K562 (cell line): Measurements from ENCODE around the gene CCDC82. TPM values are rescaled to one million over a fixed set of nuclear protein-coding genes. Genes with fewer than 3 reads are reported as not detected.

Source experiments
- ATAC-seq: fragments of 200-7000 bp; cut with Tn5 transposase; 3 replicates; pipeline ENCODE4 v1.9.1; 2020; ENCODE audit warnings: moderate library complexity
- BruUV-seq: library from RNA; stranded (reverse); fragments of 400-500 nt; replicated peaks from 2 replicates; lab custom pipeline; 2021; lab: Mats Ljungman, UMichigan
- CTCF ChIA-PET: fragments of 300-600 bp; formaldehyde crosslinking; extraction: SDS; loops from one replicate; lab custom pipeline; 2021; ENCODE audit warnings: low intra/inter-chr PET ratio; lab: Yijun Ruan, JAX
- POLR2A ChIA-PET: fragments of 300-600, 350-650 bp; sonication (Branson Sonifier 250); formaldehyde crosslinking; extraction: SDS; loops from one replicate; lab custom pipeline; 2021; ENCODE audit warnings: antibody characterized with exemption, inconsistent platforms; lab: Yijun Ruan, JAX
- DNase-seq, 4 experiments: peaks; one replicate each; pipeline versions ENCODE4 v3.0.0 to v3.0.0-alpha.2; 2011 to 2018; ENCODE audit warnings: low spot score in 3 of 4, mixed read lengths in 3 of 4; ENCODE audit errors: extremely low read depth in 1 of 4
- FAIRE-seq: peaks from 2 replicates; lab custom pipeline; 2011; peaks lifted over from hg19 to GRCh38; lab: Jason Lieb, UNC
- H2AFZ ChIP-seq: 2 replicates; pipeline ENCODE4 v1.6.0; 2011; ENCODE audit warnings: low read depth, low read length, control low read depth, inconsistent platforms
- H3K27ac ChIP-seq: fragments of 200-600 bp; 3 replicates; pipeline ENCODE4 v1.8.0; 2011; ENCODE audit warnings: low read depth, mild to moderate bottlenecking, control low read depth, inconsistent platforms, low read length, moderate library complexity, mixed read lengths; ENCODE audit errors: extremely low read depth
- H3K27me3 ChIP-seq, 2 experiments: fragments of 300-600 bp in 1 of 2; 2 replicates in 1 of 2; 3 replicates in 1 of 2; pipeline versions ENCODE4 v1.6.0 to v1.8.0; 2011; ENCODE audit warnings: inconsistent platforms in 2 of 2, low read length in 2 of 2, mild to moderate bottlenecking in 1 of 2, mixed read lengths in 1 of 2, moderate library complexity in 1 of 2; ENCODE audit not compliant: control insufficient read depth in 2 of 2, insufficient read depth in 2 of 2
- H3K36me3 ChIP-seq: fragments of 300-600 bp; 3 replicates; pipeline ENCODE4 v1.8.0; 2011; ENCODE audit warnings: mild to moderate bottlenecking, low read length, inconsistent platforms; ENCODE audit not compliant: control insufficient read depth, insufficient read depth
- H3K4me1 ChIP-seq, 2 experiments: fragments of 200-600 bp in 1 of 2; replicated peaks in 1 of 2; 2 replicates in 1 of 2; 3 replicates in 1 of 2; pipeline versions ENCODE4 v1.5.1 to v1.8.0; 2011; ENCODE audit warnings: inconsistent platforms in 2 of 2, low read length in 2 of 2, mild to moderate bottlenecking in 1 of 2, mixed read lengths in 1 of 2, moderate library complexity in 1 of 2; ENCODE audit not compliant: control insufficient read depth in 2 of 2, insufficient read depth in 2 of 2
- H3K4me2 ChIP-seq: 2 replicates; pipeline ENCODE4 v1.6.1; 2011; ENCODE audit warnings: low read length, control low read depth, inconsistent platforms, mixed read lengths; ENCODE audit not compliant: insufficient read depth
- H3K4me3 ChIP-seq: fragments of 200-600 bp; sonication (generic), shearing (Covaris generic); 2 replicates; pipeline ENCODE4 v1.5.1; 2016; ENCODE audit warnings: control low read depth, inconsistent platforms
- H3K79me2 ChIP-seq: fragments of 200-600 bp; 3 replicates; pipeline ENCODE4 v1.8.0; 2011; ENCODE audit warnings: low read length, inconsistent platforms; ENCODE audit not compliant: control insufficient read depth, insufficient read depth
- H3K9ac ChIP-seq, 2 experiments: 2 replicates each; pipeline versions ENCODE4 v1.6.0 to v1.6.1; 2011; ENCODE audit warnings: low read depth in 2 of 2, low read length in 2 of 2, control low read depth in 1 of 2, inconsistent platforms in 1 of 2, mild to moderate bottlenecking in 1 of 2, mixed read lengths in 1 of 2; ENCODE audit not compliant: insufficient read depth in 1 of 2
- H3K9me1 ChIP-seq: one replicate; pipeline ENCODE4 v1.6.0; 2011; ENCODE audit warnings: inconsistent platforms, mild to moderate bottlenecking, low read length, moderate library complexity; ENCODE audit not compliant: control insufficient read depth, insufficient read depth
- H3K9me3 ChIP-seq: replicated peaks from 2 replicates; pipeline ENCODE4 v1.5.1; 2011; ENCODE audit warnings: low read depth, low read length, inconsistent platforms; ENCODE audit not compliant: control insufficient read depth, insufficient read depth
- H4K20me1 ChIP-seq: replicated peaks from 2 replicates; pipeline ENCODE4 v1.6.1; 2011; ENCODE audit warnings: low read length, inconsistent platforms, mixed read lengths; ENCODE audit not compliant: control insufficient read depth, insufficient read depth
- CC2D1A ChIP-seq: fragments of 450-650 bp; IDR thresholded peaks from 2 replicates; pipeline ENCODE4 v1.6.1; 2017; ENCODE audit warnings: mild to moderate bottlenecking
- DIDO1 ChIP-seq: fragments of 450-650 bp; IDR thresholded peaks from 2 replicates; pipeline ENCODE4 v1.6.1; 2016; ENCODE audit warnings: low read depth, missing biosample characterization, missing genetic modification characterization
- GATAD2A ChIP-seq: fragments of 450-650 bp; IDR thresholded peaks from 2 replicates; pipeline ENCODE4 v1.6.1; 2017
- KAT7 ChIP-seq: sonication (generic); formaldehyde crosslinking; IDR thresholded peaks from 2 replicates; pipeline ENCODE4 v1.8.0; 2022; ENCODE audit warnings: missing genetic modification reagents, mild to moderate bottlenecking, borderline replicate concordance
- NCOA1 ChIP-seq: fragments of 450-650 bp; IDR thresholded peaks from 2 replicates; pipeline ENCODE4 v1.6.1; 2016; ENCODE audit warnings: low read depth
- ZC3H11A ChIP-seq: IDR thresholded peaks from 2 replicates; pipeline ENCODE4 v1.6.1; 2012; ENCODE audit warnings: low read depth, low read length, improper control_type of control experiment
- ZNF395 ChIP-seq: fragments of 200-800 bp; sonication (Bioruptor generic); IDR thresholded peaks from 2 replicates; pipeline ENCODE4 v1.6.1; 2017; ENCODE audit warnings: missing genetic modification characterization, missing compliant biosample characterization
- ZNF644 ChIP-seq: fragments of 200-800 bp; sonication (Bioruptor generic); IDR thresholded peaks from 2 replicates; pipeline ENCODE4 v1.6.1; 2016; ENCODE audit warnings: low read depth, missing genetic modification characterization, missing compliant biosample characterization
- ZNF740 ChIP-seq, 3 experiments: fragments of 200-800 bp in 1 of 3; sonication (Bioruptor generic) in 1 of 3; sonication (generic) in 1 of 3; formaldehyde crosslinking in 1 of 3; IDR thresholded peaks; 2 replicates each; pipeline versions ENCODE4 v1.6.1 to v1.8.0; 2016 to 2022; ENCODE audit warnings: mild to moderate bottlenecking in 2 of 3, missing compliant biosample characterization in 2 of 3, missing genetic modification characterization in 2 of 3, missing genetic modification reagents in 1 of 3
- WGBS: fragments of 100-300 bp; shearing (Covaris generic); methylation state at CpG from one replicate; pipeline ENCODE4 v1.1.6; 2016; ENCODE audit warnings: low coverage, mixed read lengths; ENCODE audit not compliant: insufficient coverage; ENCODE audit errors: missing lambda C conversion rate; 5-methylcytosine and 5-hydroxymethylcytosine counted together
- in situ Hi-C: fragments of 300-500 bp; cut with MboI; formaldehyde crosslinking; loops from 4 replicates; pipeline ENCODE4 v1.15.0; 2018; ENCODE audit warnings: inconsistent platforms, mixed read lengths
- intact Hi-C: fragments of 100-400 bp; cut with micrococcal nuclease; formaldehyde crosslinking; loops from 2 replicates; pipeline ENCODE4 v1.14.2; 2022
- polyA plus RNA-seq, 8 experiments: library from polyadenylated mRNA; depleted of rRNA in 4 of 8; stranded (reverse) in 5 of 8; unstranded in 3 of 8; fragments of >200 nt; fragmentation: Nextera tagmentation in 2 of 8; fragmentation: Illumina TruSeq in 1 of 8; extraction: Ambion mirVana in 2 of 8; extraction: Trizol in 1 of 8; gene quantifications; 2 replicates each; pipeline versions ENCODE4 v1.2.1 to v1.2.3, GENCODE V29; 2011 to 2014; ENCODE audit warnings: inconsistent platforms in 1 of 8, missing spikeins in 1 of 8
- total RNA-seq, 7 experiments: library from RNA; depleted of rRNA in 6 of 7; stranded (reverse); fragments of >200 nt in 6 of 7; fragmentation: Illumina TruSeq in 2 of 7; extraction: Trizol in 2 of 7; gene quantifications; 2 replicates each; pipeline versions ENCODE4 v1.2.1 to v1.2.3, GENCODE V29; 2011 to 2021; ENCODE audit warnings: low replicate concordance in 1 of 7
- TF ChIP-seq, protein P1 (sequence below): sonication (generic); formaldehyde crosslinking; IDR thresholded peaks from 2 replicates; pipeline ENCODE4 v1.8.1; 2023; ENCODE audit warnings: mild to moderate bottlenecking, missing genetic modification reagents
- TF ChIP-seq, protein P2 (sequence below): fragments of 450-650 bp; IDR thresholded peaks from 2 replicates; pipeline ENCODE4 v1.6.1; 2017; ENCODE audit warnings: antibody characterized with exemption, mild to moderate bottlenecking

Gene CCDC82
- total and polyA plus RNA-seq, 9 of the 15 experiments (the other 6 are each of a cell fraction or from before 2014, with no cell fraction given) = 12.5 to 51.3 (median 24.5) TPM

DNA sequence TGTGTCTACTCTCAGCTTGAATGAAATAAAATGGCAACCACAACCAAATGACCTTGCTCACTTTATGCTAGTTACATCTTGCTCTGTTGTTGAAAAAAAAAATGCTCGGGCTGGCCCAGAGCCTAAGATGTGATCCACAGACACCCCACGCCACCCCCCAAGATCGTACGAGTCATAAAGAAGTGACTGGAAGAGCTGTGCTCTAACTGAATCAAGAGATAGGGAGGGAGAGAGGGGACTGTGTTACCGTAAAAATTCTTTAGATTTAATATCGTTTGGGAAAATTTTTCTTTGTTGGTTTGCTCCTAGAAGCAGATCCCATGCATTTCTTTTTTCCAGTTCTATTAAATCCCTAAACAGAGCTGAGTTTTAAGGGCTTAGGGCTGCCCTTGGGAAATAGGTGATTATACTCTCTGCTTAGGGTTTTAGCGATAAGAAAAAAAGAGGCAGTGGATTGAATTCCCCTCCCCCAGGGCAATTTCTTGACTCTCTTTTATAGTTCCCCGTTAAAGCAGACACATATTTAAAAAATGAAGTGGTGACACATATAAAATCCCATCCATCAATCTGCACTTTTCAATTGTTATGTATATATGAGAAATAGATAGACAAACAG lies 61.2 kb downstream of the CCDC82 start:
- Histone ChIP-seq H3K9me1 (no peaks in the 10 kb centered on the region), H3K79me2 (peaks cover 76% of the 10 kb centered on the region), H3K36me3 (no peaks in the 10 kb centered on the region), H3K9ac (peak overlapping the region; percentile 49 to 62; a peak in 3 of 4 replicates), H3K4me3 (peak overlapping the region; percentile 17; the same call in 1 of the 2 replicates), H4K20me1 (no peaks in the 10 kb centered on the region), H3K9me3 (no peaks in the 10 kb centered on the region), H3K4me1 (peaks cover 24 to 71% of the 10 kb centered on the region in 2 experiments; a peak in 4 of 5 replicates), H3K27me3 (no peaks in the 10 kb centered on the region), H3K27ac (peak overlapping the region; percentile 79), H2AFZ (peak overlapping the region; percentile 77), H3K4me2 (peak overlapping the region; percentile 37)
- DNase-seq (peak; percentile 50 to 81 (median 58)), ATAC-seq (peak; percentile 64), FAIRE-seq (no peak)
- in situ Hi-C loops (no loop called here), intact Hi-C loops (no loop called here)
- 2% methylated on average over 8 of the region's 8 CpGs for WGBS
- no TSS peak for BruUV-seq
- ChIA-PET CTCF (interaction anchor here (1.3 kb wide), 1 partner anchor 10 kb away, joined by 3 read pairs; no protein-coding TSS in a partner anchor), POLR2A (interaction anchor here (0.7 to 2.8 kb wide), 5 partner anchors 8 to 37 kb away, joined by 3 to 12 read pairs (median 3); no protein-coding TSS in a partner anchor)
- TF ChIP-seq ZNF395 (CRISPR knock-in tag) (peak; percentile 86; the same call in 1 of the 2 replicates), NCOA1 (peak; percentile 30; the same call in 1 of the 2 replicates), GATAD2A (0 out of 2 replicates have a peak, but pooled peaks have one; percentile 24), ZNF644 (tag) (0 out of 2 replicates have a peak, but pooled peaks have one; percentile 20), CC2D1A (0 out of 2 replicates have a peak, but pooled peaks have one; percentile 33), ZNF740 (CRISPR knock-in tag; IDR thresholded peaks at IDR 0.05) (no peak), ZNF740 (tag; IDR thresholded peaks at IDR 0.05) (peak in 1 of 2 experiments; percentile 9; a peak in 1 of 4 replicates), ZC3H11A (no peak), KAT7 (0 out of 2 replicates have a peak, but pooled peaks have one; percentile 17), DIDO1 (tag) (no peak)
- TF ChIP-seq, protein P1, sequence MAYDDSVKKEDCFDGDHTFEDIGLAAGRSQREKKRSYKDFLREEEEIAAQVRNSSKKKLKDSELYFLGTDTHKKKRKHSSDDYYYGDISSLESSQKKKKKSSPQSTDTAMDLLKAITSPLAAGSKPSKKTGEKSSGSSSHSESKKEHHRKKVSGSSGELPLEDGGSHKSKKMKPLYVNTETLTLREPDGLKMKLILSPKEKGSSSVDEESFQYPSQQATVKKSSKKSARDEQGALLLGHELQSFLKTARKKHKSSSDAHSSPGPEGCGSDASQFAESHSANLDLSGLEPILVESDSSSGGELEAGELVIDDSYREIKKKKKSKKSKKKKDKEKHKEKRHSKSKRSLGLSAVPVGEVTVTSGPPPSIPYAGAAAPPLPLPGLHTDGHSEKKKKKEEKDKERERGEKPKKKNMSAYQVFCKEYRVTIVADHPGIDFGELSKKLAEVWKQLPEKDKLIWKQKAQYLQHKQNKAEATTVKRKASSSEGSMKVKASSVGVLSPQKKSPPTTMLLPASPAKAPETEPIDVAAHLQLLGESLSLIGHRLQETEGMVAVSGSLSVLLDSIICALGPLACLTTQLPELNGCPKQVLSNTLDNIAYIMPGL = no peak
- TF ChIP-seq, protein P2, sequence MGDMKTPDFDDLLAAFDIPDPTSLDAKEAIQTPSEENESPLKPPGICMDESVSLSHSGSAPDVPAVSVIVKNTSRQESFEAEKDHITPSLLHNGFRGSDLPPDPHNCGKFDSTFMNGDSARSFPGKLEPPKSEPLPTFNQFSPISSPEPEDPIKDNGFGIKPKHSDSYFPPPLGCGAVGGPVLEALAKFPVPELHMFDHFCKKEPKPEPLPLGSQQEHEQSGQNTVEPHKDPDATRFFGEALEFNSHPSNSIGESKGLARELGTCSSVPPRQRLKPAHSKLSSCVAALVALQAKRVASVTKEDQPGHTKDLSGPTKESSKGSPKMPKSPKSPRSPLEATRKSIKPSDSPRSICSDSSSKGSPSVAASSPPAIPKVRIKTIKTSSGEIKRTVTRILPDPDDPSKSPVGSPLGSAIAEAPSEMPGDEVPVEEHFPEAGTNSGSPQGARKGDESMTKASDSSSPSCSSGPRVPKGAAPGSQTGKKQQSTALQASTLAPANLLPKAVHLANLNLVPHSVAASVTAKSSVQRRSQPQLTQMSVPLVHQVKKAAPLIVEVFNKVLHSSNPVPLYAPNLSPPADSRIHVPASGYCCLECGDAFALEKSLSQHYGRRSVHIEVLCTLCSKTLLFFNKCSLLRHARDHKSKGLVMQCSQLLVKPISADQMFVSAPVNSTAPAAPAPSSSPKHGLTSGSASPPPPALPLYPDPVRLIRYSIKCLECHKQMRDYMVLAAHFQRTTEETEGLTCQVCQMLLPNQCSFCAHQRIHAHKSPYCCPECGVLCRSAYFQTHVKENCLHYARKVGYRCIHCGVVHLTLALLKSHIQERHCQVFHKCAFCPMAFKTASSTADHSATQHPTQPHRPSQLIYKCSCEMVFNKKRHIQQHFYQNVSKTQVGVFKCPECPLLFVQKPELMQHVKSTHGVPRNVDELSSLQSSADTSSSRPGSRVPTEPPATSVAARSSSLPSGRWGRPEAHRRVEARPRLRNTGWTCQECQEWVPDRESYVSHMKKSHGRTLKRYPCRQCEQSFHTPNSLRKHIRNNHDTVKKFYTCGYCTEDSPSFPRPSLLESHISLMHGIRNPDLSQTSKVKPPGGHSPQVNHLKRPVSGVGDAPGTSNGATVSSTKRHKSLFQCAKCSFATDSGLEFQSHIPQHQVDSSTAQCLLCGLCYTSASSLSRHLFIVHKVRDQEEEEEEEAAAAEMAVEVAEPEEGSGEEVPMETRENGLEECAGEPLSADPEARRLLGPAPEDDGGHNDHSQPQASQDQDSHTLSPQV = no peak
